OCI-LY3 (cell line): Measurements from ENCODE around the gene HEY2.
A peak's percentile ranks its signal among the peaks of the same experiment; 100 is the strongest.

Experiments used
- EZH2phosphoT487 ChIP-seq: fragments of 200-600 bp; shearing (Covaris generic); IDR thresholded peaks from 2 replicates; pipeline ENCODE4 v1.6.1; 2018; ENCODE audit warnings: antibody characterized with exemption, mixed run types, low read depth
- TF ChIP-seq, protein P1 (sequence below): fragments of 200-600, 300-600 bp; sonication (generic); IDR thresholded peaks from 2 replicates; pipeline ENCODE4 v1.5.1; 2014; ENCODE audit warnings: antibody characterized with exemption, low read length, low read depth

DNA sequence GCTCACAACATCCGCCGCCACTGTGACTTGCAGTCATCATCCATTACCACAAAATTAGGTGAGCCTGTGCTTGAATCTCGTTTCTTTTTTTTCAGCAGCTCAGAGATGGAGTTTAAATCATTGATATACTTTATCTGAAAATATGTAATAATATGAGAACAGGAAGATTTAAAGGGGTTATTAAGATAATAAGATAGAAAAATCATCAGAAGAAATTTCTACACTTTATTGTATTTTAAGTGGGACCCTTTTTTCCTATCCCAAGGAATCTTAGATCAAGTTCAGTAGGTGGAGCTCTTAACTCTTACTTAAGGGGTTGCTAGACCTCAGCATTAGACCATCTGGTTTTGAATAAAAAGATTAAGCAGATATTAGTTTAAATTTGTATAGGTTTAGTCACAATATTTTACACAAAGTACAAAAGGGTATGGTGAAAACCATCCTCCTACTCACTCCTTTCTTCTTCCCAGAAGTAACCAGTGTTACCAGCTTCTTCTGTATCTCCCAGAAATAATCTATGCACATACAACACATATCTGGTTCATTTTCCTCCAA, 32.0 kb downstream of the HEY2 start:
- TF ChIP-seq, protein P1, sequence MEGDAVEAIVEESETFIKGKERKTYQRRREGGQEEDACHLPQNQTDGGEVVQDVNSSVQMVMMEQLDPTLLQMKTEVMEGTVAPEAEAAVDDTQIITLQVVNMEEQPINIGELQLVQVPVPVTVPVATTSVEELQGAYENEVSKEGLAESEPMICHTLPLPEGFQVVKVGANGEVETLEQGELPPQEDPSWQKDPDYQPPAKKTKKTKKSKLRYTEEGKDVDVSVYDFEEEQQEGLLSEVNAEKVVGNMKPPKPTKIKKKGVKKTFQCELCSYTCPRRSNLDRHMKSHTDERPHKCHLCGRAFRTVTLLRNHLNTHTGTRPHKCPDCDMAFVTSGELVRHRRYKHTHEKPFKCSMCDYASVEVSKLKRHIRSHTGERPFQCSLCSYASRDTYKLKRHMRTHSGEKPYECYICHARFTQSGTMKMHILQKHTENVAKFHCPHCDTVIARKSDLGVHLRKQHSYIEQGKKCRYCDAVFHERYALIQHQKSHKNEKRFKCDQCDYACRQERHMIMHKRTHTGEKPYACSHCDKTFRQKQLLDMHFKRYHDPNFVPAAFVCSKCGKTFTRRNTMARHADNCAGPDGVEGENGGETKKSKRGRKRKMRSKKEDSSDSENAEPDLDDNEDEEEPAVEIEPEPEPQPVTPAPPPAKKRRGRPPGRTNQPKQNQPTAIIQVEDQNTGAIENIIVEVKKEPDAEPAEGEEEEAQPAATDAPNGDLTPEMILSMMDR: peak; percentile 52
- no peak for TF ChIP-seq EZH2phosphoT487
